NCI-H2171 (cell line): ENCODE results near the gene NOD2.

Experiments used
- DNase-seq: peaks from one replicate; lab custom pipeline; 2025; lab: John Stamatoyannopoulos, UW

The NOD2 gene

DNA sequence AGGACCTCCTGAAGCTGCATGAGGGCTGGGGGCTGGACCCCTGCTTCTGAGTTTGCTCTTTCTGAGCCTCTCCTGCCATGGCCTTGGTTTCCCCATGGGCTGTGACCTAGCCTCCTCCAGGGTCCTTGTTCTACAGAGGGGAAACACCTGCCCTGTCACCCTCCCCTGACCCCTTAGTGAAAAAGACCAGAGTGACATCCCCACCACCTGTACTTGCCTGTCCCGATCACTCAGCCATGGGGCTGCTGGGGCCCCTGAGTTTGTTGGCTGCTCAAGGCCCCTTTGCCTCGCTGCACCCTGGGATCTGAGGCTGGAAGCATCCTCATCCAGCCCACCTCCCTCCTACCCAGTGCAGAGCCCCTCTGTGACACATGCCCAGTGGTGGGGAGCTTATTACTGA lies 800 bp downstream of the NOD2 start:
- no peak for DNase-seq

DNA sequence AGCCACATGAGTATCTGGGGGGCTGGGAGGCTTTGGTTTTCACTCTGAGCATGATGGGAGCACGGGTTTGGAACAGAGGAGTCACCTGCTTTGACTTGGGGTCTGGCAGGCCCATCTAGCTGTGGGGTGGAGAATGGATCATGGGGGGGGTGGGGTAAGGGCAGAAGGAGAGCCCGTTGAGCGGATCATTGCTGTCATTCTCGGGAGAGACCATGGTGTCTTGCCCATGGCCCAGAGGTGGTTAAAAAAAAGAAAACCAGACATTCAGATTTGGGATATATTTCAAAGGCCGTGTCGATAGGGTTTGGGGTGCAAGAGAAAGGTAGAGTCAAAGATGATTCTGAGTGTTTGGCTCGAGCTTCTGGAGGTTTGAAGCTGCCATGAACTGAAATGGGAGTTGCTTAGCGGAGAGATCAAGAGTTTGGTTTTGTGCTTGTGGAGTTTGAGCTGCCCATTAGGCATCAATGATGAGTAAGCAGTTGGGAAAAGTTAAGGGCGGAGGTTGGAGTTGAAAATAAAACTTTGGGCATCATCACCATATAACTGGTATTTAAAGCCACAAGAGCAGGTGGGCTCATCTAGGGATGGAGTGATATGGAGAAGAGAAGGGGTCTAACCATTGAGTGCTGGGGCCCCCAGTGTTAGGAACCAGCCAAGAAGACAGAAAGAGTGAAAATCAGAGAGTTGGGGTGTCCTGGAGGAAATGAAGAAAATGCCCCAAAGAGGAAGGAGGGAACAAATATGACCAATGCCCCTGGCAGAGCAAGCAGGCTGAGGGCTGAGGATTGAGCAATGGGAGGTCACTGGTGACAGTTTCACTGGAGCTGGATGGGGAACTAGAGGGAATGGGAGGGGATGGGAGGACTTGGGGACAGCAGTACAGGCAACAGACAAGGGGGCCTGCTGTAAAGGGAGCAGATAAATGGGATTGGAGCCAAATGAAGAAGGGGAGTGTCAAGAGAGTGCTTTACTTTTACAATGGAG lies 1.9 kb downstream of the NOD2 start:
- no peak for DNase-seq

DNA sequence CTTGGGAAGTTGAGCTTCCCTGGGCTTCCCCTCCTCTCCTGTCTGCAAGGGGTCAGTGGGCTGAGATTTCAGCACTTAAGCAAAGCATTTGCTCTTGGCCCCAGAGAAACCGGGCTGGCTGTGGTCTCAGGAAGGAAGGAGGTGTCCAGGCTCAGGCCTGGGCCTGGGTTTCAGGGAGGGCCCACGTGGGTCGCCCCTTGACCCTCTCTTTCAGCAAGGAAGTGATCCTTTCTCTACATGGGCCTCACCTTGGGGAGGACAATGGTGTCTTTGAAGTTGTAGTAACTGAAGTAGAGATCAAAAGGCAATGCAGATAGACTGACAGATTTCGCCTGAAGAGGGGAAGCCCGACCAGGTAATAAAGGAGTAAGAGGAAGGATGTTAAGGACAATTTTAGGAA lies 2.7 kb downstream of the NOD2 start:
- no peak for DNase-seq

DNA sequence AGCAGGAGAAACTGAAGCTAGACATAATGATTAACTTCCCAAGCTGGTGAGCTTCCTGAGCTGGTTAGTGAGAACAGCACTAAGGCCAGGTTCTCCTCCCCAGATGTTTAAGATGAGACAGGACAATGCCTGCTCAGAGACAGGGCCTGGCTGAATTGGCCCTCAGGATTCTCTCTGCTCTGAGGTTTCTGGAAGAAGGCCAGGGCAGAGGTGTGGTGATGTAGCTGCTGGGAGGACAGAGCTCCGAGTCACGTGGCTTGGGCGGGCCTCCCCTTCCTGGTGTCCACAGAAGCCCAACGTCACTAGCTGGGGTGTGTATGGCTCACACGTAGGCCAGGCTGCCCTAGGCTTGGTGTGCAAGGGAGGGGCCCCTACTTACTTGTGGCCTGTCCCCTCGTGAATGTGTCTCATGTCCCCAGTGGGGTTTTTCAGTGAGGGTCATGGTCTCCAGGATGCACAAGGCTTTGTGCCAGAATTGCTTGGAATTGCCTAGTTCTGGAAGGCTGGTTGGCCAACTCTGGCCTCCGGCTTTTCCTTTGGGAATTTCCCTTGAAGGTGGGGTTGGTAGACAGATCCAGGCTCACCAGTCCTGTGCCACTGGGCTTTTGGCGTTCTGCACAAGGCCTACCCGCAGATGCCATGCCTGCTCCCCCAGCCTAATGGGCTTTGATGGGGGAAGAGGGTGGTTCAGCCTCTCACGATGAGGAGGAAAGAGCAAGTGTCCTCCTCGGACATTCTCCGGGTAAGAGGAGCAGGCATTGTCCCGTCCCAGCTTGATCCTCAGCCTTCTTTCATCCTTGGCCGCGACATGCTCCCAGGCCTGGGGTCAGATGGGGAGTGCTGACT lies 3.4 kb downstream of the NOD2 start:
- no peak for DNase-seq

GRCh38 chr16:50697421-50697715 lies 4.0 kb downstream of the NOD2 start:
- DNase-seq: no peak

DNA sequence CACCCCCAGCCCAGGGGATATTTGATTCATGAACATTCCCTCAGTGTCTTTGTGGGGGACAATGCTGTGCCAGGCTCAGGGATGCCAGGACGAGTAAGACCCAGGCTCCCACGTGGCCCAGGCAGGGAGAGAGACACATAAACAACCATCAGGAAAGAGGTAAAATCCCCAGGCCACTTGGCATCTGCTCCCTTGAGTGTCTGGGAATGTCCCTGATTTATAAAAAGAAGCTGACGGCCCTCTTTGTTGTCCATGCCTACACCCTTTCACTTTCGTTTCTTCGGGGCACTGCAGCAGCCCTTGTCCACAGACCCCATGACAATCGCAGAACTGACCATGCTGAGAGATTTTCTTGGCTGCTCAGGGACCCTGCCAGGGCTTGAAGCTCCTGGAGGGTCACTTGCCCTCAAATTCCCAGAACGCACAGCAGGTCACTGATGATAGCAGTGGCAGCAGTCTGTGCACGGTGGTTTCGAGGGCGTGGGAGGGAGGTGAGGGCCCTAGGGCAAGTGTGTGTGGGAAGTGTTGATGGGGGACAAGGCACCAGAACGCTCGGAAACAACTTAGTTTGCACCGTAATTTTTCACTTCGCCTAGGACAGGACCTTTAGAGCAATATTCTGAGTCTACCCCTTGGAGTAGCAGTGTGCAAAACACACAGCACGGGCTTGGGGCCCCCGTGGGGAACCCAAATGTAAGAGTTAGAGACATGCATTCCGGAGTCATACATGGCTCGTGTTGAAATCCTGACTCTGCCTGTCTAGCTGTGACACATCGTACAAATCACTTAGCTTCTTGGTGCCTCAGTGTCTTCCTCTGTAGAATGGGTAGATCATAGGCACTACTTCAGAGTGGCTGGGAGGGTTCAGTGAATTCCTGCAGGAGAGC lies 4.7 kb downstream of the NOD2 start:
- no peak for DNase-seq

DNA sequence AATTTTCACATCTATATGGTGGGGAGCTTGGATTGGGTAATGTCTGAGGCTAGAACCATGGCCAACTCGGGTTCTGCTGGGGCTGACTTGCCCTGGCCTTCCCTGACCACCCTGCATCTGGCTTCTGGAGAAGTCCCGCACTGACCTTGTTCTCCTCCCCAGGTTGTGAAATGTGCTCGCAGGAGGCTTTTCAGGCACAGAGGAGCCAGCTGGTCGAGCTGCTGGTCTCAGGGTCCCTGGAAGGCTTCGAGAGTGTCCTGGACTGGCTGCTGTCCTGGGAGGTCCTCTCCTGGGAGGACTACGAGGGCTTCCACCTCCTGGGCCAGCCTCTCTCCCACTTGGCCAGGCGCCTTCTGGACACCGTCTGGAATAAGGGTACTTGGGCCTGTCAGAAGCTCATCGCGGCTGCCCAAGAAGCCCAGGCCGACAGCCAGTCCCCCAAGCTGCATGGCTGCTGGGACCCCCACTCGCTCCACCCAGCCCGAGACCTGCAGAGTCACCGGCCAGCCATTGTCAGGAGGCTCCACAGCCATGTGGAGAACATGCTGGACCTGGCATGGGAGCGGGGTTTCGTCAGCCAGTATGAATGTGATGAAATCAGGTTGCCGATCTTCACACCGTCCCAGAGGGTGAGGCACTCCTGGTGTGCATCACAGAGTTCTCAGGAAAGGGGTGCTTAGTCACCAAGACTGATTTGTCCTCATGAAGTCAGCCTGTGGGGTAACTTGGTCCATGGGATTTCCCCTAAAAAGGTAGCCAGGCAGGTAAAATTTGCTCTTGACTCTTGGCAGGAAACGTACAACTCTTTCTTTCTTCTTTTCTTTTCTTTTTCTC lies 6.1 kb downstream of the NOD2 start:
- DNase-seq: no peak

DNA sequence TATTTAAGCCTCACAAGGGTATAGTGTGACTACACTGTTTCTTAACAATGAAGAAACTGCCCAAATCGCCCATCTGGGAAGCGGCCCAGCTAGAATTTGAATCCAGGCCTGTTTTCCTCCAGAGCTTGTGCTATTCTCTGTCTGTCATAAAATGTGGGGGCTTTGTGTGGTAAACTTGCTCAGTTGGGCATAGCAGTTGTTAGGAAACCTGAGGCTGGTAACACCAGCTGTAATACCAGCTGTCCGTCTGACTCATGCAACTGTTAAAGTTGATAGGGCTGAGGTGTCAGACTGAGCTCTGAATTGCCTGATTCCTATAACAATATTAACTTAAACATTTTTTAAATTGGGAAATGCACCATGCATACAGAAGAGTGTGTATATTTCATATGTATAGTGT lies 9.3 kb downstream of the NOD2 start:
- peak; percentile 82 for DNase-seq

DNA sequence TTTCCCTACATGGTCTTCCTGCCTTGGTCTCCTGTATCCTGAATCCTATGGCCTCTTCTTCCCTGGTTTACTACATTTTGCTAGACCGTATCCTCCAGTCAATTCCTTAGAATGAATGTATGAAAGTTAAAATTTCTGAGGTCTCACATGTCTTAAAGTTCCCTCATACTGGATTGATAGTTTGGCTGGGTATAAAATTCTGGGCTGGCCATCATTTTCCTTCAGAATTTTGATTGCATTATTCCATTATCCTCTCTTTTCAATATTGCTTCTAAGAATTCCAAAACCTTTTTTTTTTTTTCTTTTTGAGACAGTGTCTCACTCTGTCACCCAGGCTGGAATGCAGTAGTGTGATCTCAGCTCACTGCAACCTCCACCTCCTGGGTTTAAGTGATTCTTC lies 10.8 kb downstream of the NOD2 start:
- DNase-seq: no peak

DNA sequence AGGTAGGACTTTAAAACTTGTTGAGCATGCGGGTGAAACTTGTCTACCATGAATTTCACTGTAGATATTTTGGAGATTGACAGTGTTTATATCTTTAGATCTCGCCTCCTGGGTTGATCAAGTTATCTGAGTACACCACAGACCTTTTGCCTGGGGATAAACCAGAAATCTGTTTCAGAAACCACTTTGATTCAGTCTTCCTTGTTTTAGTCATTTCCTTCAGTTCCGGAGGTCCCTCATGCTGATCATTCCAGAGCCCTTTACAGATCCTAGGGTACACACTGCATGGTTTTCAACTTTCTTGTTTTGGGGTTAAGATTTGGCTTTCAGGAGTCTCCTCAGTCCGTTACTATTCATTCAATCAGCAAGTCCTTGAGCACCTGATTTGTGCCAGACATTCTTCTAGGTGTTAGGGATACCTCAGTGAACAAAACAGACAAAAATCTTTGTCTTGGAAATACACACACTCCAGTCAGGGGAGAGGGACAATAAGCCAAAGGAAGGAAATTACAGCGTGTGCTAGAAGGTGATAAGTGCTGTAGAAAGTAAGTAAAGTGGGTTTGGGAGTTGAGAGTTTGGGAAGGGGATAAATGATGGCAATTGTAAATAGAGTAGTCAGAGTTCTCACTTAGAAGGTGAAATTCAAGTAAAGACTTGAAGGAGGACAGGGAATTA lies 12.2 kb downstream of the NOD2 start:
- DNase-seq: no peak

DNA sequence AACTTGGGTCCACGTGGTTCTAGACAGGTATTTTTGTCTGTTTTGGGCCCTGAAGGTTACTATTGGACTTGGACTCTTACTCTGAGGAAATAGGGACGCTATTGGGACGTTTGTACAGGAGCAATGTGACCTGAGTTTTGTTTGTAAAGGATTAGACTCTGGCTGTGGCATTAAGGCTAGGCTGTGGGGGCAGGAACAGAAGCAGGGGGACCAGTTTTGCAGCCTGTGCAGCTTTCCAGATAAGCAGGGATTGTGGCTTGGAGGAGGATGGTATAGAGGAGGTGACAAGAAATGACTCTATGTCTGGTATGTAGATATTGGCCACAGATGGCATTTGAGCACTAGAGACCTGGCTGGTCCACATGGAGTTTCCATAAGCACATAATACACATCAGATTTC lies 12.8 kb downstream of the NOD2 start:
- DNase-seq: no peak

DNA sequence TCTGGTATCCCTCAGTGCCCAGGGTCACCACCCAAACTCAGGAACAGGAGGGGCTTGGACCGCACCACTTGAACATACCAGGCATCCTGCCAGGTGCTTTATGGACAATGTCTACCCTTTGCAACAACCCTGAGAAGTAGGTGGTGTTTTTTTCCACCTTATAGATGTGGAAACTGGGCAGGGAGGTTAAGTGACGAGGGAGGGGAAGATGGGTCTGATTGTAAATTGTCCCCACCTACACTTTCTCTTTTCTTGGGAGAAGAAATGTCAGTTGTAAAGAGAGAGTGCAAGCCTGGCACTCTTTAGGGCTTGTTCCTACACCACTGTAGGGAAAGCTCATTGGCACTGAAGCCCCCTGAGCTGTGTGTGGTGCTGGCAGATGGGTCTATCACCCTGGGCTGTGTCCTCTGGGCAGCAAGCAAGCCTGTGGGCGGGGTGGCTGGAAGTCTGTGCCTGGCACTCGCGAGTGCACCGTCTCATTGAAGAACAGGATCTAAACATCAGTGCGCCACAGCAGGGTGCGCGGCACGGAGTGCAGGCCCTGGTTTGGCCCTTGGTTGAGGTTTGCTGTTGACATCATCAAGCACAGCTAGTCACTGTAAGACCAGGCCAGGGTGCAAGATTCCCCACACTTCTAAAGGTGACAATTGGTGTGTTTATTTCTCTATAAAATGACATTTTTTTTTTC lies 15.1 kb downstream of the NOD2 start:
- no peak for DNase-seq

- DNase-seq: no peak
Observed at GRCh38 chr16:50709061-50709684, 15.8 kb downstream of the NOD2 start.

GRCh38 chr16:50709980-50710379 lies 16.6 kb downstream of the NOD2 start:
- no peak for DNase-seq

DNA sequence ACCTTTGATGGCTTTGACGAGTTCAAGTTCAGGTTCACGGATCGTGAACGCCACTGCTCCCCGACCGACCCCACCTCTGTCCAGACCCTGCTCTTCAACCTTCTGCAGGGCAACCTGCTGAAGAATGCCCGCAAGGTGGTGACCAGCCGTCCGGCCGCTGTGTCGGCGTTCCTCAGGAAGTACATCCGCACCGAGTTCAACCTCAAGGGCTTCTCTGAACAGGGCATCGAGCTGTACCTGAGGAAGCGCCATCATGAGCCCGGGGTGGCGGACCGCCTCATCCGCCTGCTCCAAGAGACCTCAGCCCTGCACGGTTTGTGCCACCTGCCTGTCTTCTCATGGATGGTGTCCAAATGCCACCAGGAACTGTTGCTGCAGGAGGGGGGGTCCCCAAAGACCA lies 17.6 kb downstream of the NOD2 start:
- no peak for DNase-seq

GRCh38 chr16:50711862-50712559 lies 18.6 kb downstream of the NOD2 start:
- DNase-seq: peak; percentile 74

GRCh38 chr16:50712560-50712898 lies 19.1 kb downstream of the NOD2 start:
- no peak for DNase-seq

DNA sequence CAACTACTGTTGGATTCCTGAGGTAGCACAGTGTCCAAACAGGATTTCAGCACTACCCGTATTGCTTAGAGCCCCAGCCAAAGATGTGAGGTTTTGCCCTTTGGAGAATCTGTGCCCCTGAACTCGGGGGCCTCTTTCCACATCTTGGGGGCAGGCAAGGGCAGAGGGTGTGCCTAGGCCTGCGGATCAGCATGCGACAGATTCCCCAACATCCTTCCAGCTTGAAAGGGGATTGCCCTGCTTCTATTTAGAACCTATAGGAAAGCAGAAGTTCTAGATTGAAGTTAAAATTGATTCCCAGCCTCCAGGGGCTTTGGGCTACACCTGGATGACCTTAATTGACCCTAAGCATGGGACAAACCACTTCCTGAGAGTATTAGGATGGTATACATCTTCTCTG lies 19.6 kb downstream of the NOD2 start:
- no peak for DNase-seq

- no peak for DNase-seq
Observed at GRCh38 chr16:50717091-50717490, 23.7 kb downstream of the NOD2 start.
